ENCODE results near the gene TMEM87A.

The TMEM87A gene

DNA sequence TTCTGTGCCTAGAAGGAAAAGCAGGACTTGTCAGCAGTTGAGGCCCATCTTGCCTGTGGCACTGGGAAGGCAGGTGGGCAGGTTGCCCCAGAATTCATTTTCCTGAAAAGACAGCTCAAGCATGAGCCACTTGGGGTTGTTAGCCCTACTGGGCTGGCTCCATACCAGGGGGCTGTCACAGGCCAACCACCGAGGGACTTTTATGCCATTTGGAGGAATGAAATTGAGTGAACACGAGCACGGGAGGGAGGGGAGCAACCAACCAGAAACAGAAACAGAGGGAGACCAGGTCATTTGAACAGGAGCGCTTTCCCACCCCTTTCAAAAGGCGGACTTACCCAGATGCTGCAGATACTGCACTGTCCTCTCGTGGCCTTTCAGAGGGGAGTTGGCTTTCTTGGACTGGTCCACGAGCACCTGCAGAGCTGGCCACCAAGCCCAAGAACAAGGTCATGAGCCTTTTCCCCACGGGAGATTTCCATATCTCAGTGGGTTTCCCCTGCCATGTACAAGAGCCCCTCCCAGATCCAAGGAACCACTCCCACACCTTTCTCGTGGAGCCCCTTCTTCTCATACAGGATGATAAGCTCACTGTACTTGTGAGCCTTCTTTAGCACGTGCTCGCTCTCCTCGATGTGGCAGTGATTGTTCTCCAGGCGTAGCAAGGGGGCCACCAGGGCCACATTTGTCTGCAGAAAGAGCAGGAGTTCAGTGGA lies 106.8 kb downstream of the TMEM87A start:
- Histone ChIP-seq H3K27ac (ENCODE audit: low read length) (no peak overlapping the region), H3K9ac (ENCODE audit: low read length in 2 of 2) (no peak overlapping the region), H3K27me3 (ENCODE audit: control insufficient read depth in 1 of 2, insufficient read depth in 2 of 2, low read length in 2 of 2) (no peaks in the 10 kb centered on the region), H3K36me3 (ENCODE audit: control insufficient read depth in 2 of 2, insufficient read depth in 2 of 2, low read length in 2 of 2) (peaks cover 75 to 81% of the 10 kb centered on the region in 2 donors), H3K4me1 (ENCODE audit: control insufficient read depth, insufficient read depth, low read length) (no peaks in the 10 kb centered on the region), H3K9me3 (ENCODE audit: control insufficient read depth in 2 of 2, low read length in 2 of 2) (no peaks in the 10 kb centered on the region), H3K4me3 (ENCODE audit: low read length in 2 of 2) (no peak overlapping the region)

DNA sequence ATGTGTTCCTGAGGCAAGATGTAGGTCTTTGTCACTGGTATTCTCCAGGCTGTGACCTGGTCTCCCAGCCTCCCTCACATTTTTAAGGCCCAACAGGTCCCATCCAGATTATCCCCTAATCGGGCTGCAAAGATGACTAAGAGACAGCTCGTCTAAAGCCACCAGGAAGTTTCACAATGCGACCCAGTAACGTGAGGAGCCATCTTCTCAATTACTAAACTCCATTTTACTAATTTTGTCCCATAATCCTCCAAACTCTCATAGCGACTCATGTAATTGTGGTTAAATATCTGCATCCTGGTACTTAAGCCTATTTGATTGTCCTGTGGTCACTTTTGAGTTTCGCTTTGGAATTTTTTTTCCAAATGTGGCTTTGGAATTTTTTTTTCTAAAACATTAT lies 108.1 kb downstream of the TMEM87A start:
- H3K27ac ChIP-seq (ENCODE audit: low read length), result no peak overlapping the region

DNA sequence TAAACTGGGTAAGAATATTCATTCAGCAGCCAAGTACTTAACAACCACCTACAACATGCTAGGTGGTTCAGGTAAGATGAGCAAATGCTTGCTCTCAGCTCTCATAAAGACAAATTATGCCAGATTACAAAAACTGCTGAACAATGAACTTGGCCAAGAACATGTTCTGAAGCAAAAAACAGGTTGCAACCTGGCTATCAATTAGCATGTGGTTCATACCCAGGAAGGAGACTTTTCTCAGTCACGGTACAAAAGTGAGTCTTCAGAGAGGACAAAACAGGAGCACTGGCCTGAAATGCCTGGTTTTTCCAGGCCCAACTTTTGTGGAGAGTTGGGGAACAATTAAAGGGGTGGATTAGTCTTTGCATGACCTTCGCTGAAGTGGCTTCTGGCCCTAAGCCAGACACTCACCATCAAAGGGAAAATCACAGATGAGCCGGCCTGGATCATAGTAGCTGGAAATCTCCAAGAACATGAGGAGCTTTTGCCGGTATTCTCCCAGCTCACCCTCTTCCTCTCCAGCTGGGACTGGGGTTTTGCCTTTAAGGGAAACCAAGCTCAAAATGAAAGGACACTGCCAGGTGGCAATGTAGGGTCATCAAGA lies 109.2 kb downstream of the TMEM87A start:
- no peak overlapping the region for H3K4me3 ChIP-seq (ENCODE audit: low read length in 2 of 2)
- H3K36me3 ChIP-seq (ENCODE audit: control insufficient read depth in 2 of 2, insufficient read depth in 2 of 2, low read length in 2 of 2), result peaks cover 81 to 88% of the 10 kb centered on the region in 2 donors
- H3K9me3 ChIP-seq (ENCODE audit: control insufficient read depth in 2 of 2, low read length in 2 of 2), result no peaks in the 10 kb centered on the region

More for the DNA sequence above, 108.1 kb downstream of the TMEM87A start:
- peaks cover 78 to 86% of the 10 kb centered on the region in 2 donors for H3K36me3 ChIP-seq (ENCODE audit: control insufficient read depth in 2 of 2, insufficient read depth in 2 of 2, low read length in 2 of 2)
- no peaks in the 10 kb centered on the region for H3K27me3 ChIP-seq (ENCODE audit: control insufficient read depth in 1 of 2, insufficient read depth in 2 of 2, low read length in 2 of 2)
- H3K9me3 ChIP-seq (ENCODE audit: control insufficient read depth in 2 of 2, low read length in 2 of 2), result no peaks in the 10 kb centered on the region
- no peak overlapping the region for H3K9ac ChIP-seq (ENCODE audit: low read length in 2 of 2)
- no peak overlapping the region for H3K4me3 ChIP-seq (ENCODE audit: low read length in 2 of 2)
- H3K4me1 ChIP-seq (ENCODE audit: control insufficient read depth, insufficient read depth, low read length), result no peaks in the 10 kb centered on the region

DNA sequence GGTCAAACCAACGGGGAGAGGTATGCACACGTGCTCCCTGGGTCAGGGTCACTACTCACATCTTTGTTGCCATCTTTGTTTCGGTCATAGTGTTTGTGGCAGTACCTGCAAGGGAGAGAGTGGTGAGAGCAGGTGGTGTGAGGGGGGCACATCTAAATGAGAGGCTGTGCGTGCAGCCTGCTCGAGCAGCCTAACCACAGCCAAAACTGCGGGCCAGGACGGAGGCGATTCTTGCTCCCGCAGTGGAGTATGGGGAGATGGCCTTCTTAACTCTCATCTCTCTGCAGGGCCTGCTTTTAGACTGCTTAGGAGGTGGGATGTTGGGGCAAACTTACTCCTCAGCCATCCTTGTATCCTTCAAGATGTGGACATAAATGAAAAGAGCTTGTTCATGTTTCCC lies 109.9 kb downstream of the TMEM87A start:
- peaks cover 83% of the 10 kb centered on the region in 2 donors for H3K36me3 ChIP-seq (ENCODE audit: control insufficient read depth in 2 of 2, insufficient read depth in 2 of 2, low read length in 2 of 2)
- no peak overlapping the region for H3K27ac ChIP-seq (ENCODE audit: low read length)
- H3K9ac ChIP-seq (ENCODE audit: low read length in 2 of 2), result no peak overlapping the region

More for the DNA sequence above, 109.2 kb downstream of the TMEM87A start:
- Histone ChIP-seq H3K27me3 (ENCODE audit: control insufficient read depth in 1 of 2, insufficient read depth in 2 of 2, low read length in 2 of 2) (no peaks in the 10 kb centered on the region), H3K4me1 (ENCODE audit: control insufficient read depth, insufficient read depth, low read length) (peaks cover 3% of the 10 kb centered on the region), H3K9ac (ENCODE audit: low read length in 2 of 2) (no peak overlapping the region), H3K27ac (ENCODE audit: low read length) (no peak overlapping the region)

More for the DNA sequence above, 109.9 kb downstream of the TMEM87A start:
- Histone ChIP-seq H3K27me3 (ENCODE audit: control insufficient read depth in 1 of 2, insufficient read depth in 2 of 2, low read length in 2 of 2) (no peaks in the 10 kb centered on the region), H3K9me3 (ENCODE audit: control insufficient read depth in 2 of 2, low read length in 2 of 2) (no peaks in the 10 kb centered on the region), H3K4me1 (ENCODE audit: control insufficient read depth, insufficient read depth, low read length) (peaks cover 7% of the 10 kb centered on the region), H3K4me3 (ENCODE audit: low read length in 2 of 2) (no peak overlapping the region)

All from stomach smooth muscle (tissue), 2 donors.